Caki2 (cell line): ENCODE results near the gene JMJD4. TPM values are rescaled to one million over a fixed set of nuclear protein-coding genes. Genes with fewer than 3 reads are reported as not detected.

Source experiments
- DNase-seq: peaks from one replicate; pipeline ENCODE4 v3.0.0-alpha.2; 2015; ENCODE audit warnings: low read depth
- in situ Hi-C: cut with HindIII; loops from 2 replicates; pipeline ENCODE4 v1.10.0; 2016; ENCODE audit warnings: low sequenced_read_pairs, low pct_unique_long_range_greater_than_20kb, mixed read lengths
- total RNA-seq: library from RNA; depleted of rRNA; stranded (reverse); fragments of >200 nt; shearing (Covaris generic); gene quantifications from 2 replicates; pipeline ENCODE4 v1.2.3, GENCODE V29; 2014; ENCODE audit warnings: low replicate concordance

Gene JMJD4
- total RNA-seq, 1 experiment from 2014 or later, result 45.4 TPM

GRCh38 chr1:227769936-227770494, 34.9 kb upstream of the JMJD4 start:
- DNase-seq, result no peak
- in situ Hi-C loops, result no loop called here

GRCh38 chr1:227769047-227769935, 34.2 kb upstream of the JMJD4 start:
- no peak for DNase-seq
- in situ Hi-C loops, result no loop called here

- DNase-seq, result no peak
- in situ Hi-C loops, result no loop called here
These were observed 33.5 kb upstream of the JMJD4 start for GRCh38 chr1:227768640-227769039.

GRCh38 chr1:227768125-227768439, 33.0 kb upstream of the JMJD4 start:
- in situ Hi-C loops, result no loop called here

GRCh38 chr1:227767401-227768124, 32.5 kb upstream of the JMJD4 start:
- in situ Hi-C loops, result no loop called here
- DNase-seq, result no peak

More at GRCh38 chr1:227768125-227768439, 33.0 kb upstream of the JMJD4 start:
- DNase-seq, result no peak

GRCh38 chr1:227766653-227767277, 31.7 kb upstream of the JMJD4 start:
- in situ Hi-C loops, result no loop called here
- DNase-seq, result no peak

GRCh38 chr1:227766015-227766634, 31.0 kb upstream of the JMJD4 start:
- DNase-seq, result peak; percentile 23
- in situ Hi-C loops, result no loop called here

- no peak for DNase-seq
- in situ Hi-C loops, result no loop called here
These were observed 30.3 kb upstream of the JMJD4 start for GRCh38 chr1:227765261-227766014.

- in situ Hi-C loops, result no loop called here
- peak; percentile 77 for DNase-seq
These were observed 28.9 kb upstream of the JMJD4 start for GRCh38 chr1:227764019-227764391.

- in situ Hi-C loops, result no loop called here
- DNase-seq, result no peak
These were observed 28.3 kb upstream of the JMJD4 start for GRCh38 chr1:227763246-227764018.

- DNase-seq, result peak; percentile 79
- in situ Hi-C loops, result no loop called here
These were observed 27.3 kb upstream of the JMJD4 start for GRCh38 chr1:227762231-227762911.

- in situ Hi-C loops, result no loop called here
- no peak for DNase-seq
These were observed 26.6 kb upstream of the JMJD4 start for GRCh38 chr1:227761621-227762230.

- DNase-seq, result no peak
- in situ Hi-C loops, result no loop called here
These were observed 25.3 kb upstream of the JMJD4 start for GRCh38 chr1:227760377-227760776.

- DNase-seq, result peak; percentile 71
- in situ Hi-C loops, result no loop called here
These were observed 24.5 kb upstream of the JMJD4 start for GRCh38 chr1:227759341-227760300.

GRCh38 chr1:227758366-227758765, 23.3 kb upstream of the JMJD4 start:
- in situ Hi-C loops, result no loop called here
- no peak for DNase-seq
